HG03520 (cell line): ENCODE measurements around the gene SUN5.

Experiments
- ATAC-seq: cut with Tn5 transposase; IDR thresholded peaks from one replicate; pipeline ENCODE4 v1.9.1; 2021; ENCODE audit warnings: mild to moderate bottlenecking, moderate library complexity; ENCODE audit not compliant: unreplicated experiment

SUN5 gene

DNA sequence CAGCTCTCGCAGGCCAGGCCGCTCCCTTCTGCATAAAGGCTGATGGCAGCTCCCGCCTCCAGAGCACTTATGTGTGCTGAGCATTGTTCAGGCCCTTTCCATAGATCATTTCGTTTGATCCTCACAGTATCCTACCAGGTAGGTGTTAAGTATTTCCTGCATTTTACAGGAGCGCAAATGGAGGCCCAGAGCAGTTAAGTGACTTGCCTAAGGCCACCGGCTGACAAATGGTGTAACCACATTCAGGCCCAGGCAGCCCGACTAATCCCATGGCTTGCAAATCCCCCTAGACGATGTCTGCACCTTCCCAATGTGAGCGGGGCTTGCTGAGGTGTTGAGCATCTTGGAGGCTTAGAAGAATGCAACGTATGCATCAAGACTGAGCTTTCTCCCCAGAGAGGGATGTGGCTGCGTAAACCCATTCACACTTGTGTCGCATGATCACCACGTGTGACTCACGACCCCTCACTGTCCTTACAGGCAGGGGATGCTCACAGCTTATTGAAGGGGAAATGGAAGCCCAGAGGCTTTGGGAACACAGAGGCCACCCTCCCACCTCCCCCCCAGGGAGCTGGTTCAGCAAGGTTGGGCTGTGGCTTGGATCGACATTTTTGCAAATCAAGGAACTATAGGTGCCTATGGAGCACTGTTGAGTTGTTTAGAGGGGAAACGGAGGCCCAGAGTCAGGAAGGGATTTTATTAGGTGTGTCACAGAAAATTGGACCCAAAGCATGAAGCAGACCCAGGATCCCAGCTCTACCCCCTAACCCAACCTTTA is 10.3 kb upstream of the SUN5 start:
- ATAC-seq = no peak

DNA sequence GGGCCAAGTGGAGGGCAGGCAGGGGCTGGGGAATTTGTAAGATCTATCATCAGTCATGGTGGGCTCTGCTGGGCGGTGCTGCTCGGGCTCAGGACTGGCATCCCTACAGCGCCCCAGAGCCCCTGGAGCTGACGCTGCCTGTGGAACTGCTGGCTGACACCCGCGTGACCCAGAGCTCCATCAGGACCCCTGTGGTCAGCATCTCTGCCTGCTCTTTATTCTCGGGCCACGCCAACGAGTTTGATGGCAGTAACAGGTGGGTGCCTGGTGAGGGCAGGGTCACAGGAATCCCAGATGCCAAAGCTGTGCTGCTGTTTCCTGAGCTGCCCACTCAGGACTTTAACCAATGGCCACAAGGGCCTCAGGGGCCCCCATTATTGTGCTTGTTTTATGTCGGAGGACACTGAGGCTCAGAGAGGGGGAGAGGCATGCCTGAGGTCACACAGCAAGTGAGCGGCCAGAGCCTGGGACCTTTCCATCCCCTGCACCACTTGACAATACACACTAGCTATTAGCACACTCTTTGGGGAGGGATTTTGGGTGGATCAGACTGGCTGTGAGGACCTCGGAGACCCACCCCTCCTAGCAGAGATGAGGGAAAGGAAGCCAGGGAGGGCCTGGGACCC is 9.6 kb upstream of the SUN5 start:
- ATAC-seq = no peak

GRCh38 chr20:33012327-33013189 is 8.3 kb upstream of the SUN5 start:
- no peak for ATAC-seq

DNA sequence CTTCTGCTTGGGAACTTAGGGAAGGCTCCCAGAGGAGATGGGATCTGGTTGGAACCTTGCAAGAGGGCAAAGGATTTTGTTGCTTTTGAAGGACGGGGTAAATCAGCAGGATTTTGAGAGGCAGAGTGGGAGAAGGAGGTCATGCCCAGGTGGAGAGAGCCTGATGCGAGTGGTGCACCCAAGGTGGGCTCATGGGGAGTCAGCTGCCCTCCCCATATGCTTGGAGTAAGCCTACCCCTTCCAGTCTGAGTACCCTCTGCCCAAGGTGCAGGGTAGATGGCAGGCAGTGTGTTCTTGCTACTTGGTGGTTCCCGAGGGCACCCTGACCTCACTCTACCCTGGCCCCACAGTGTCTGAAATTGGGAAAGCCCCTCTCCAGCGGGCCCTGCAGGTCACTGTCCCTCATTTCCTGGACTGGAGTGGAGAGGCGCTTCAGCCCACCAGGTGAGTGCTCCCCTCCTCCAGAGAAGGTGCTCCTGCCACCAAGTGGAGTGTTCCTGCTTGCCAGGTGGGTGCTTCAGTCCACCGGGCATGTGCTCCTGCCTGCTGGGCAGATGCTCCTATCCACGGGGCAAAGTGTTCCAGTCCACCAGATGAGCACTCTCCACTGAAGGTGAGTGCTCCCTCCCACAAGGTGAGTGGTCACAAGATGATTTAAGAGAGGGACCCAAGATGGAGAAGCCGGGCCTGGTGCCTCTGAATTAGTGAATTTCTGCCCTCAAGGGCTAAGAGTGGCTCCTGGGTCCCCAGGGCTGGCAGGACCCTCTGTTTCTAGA is 6.6 kb upstream of the SUN5 start:
- ATAC-seq = no peak

- ATAC-seq = no peak
Measured at GRCh38 chr20:33010133-33010504, 5.9 kb upstream of the SUN5 start.

GRCh38 chr20:33009214-33010132 is 5.2 kb upstream of the SUN5 start:
- no peak for ATAC-seq

GRCh38 chr20:33008336-33009213 is 4.3 kb upstream of the SUN5 start:
- ATAC-seq = no peak

DNA sequence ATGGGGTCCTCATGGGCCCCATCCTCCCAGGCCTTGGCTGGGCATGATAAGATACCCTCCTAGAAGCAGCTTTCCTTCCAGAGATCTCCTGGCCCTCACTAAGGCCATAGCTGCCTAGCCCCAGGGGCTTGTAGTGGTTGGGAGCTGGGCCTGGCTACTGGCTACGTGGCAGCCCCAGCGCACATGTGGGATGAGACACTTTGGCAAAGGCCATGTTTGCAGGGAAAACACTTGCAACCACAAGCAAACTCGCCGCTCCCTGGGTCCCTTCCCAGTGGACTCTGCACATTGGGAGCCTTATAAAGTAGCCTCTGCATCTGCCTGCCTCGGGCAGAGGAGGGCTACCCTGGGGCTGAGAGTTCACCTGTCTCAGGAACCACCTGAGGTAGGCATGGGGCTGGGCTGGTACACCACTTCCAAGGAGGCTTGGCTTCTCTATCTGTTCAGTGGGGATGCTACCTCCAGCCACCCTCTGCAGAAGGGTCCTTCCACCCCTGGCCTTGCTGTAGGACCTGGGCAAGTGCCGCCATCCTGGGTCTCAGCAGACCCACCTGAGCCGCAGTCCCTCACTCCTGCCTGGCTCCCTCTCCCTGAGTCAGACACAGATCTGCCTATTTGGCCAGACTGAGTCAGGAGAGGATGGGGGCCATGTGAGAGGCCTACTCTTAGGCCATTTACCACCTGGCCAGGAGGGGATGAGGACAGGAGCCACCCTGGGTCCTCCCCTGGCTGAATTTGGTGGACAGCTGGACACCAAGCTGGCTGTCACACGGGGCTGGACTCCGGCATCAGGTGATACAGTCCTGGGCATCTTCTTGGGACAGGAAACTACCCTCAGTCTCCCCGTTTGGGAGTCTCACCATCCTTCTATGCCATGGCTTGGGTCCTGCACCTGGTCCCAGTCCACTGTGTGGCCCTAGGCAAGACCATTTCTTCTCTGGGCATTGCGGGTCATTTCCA is 3.4 kb upstream of the SUN5 start, which contains the start of gene BPIFB2:
Gene BPIFB2, plus strand, starts transcription at position 329 of the 960 bp plus-strand sequence. CDS start 871 bp downstream, outside the sequence.
- ATAC-seq = no peak

GRCh38 chr20:33006776-33007375 is 2.6 kb upstream of the SUN5 start:
- ATAC-seq = no peak

- ATAC-seq = no peak
Measured at GRCh38 chr20:33005908-33006775, 1.9 kb upstream of the SUN5 start.

DNA sequence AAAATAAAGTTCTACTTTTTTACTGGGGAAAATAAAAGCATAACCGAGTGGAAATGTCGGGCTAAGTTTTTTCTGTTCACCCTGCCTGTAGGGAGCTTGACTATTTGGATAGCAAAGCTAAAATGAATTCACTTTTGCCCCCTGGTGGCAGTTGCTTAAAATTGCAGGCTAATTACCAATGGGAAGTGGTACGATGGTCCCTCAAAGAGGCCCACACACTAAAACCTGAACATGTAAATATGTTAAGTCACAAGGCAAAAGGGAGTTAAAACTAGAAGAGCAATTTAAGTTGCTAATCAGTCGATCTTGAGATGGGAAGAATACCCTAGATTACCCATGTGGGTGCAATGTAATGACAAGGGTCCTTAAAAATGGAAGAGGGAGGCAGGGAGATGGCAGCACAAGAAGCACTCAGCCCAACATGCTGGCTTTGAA is 916 bp upstream of the SUN5 start:
- no peak for ATAC-seq

DNA sequence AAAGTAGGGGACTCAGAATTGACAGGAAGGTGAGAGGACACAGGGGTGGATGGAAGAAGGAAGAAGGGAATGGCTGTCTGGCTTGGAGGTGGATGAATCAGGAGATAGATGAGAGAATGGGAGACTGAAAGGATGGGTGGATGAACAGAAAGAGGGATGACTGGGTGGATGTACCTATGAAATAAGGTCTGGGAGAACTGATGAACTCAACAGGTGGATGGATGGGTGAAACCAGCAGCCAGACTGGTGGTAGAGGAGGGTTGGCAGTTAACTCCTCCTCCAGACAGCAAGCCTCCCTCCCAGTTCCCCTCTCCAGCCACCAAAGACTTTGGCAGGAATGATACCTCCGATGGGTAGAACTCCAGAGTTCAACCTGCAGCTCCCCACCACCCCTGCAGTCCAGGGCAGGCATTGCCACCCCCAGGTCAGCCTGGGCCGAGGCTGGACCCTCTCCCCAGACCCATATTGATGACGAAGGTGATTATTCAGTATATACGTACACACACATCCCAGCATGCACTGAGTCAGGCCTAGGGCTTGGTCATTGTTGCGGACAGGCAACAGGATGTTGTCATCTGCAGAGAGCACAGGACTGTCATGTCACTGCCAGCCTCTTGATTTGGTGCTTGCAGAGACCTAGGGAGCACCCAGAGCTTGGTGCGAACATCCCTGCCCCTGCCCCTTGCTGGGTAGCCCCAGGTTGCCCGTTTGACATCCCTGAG is 2.0 kb downstream of the SUN5 start:
- ATAC-seq = no peak

DNA sequence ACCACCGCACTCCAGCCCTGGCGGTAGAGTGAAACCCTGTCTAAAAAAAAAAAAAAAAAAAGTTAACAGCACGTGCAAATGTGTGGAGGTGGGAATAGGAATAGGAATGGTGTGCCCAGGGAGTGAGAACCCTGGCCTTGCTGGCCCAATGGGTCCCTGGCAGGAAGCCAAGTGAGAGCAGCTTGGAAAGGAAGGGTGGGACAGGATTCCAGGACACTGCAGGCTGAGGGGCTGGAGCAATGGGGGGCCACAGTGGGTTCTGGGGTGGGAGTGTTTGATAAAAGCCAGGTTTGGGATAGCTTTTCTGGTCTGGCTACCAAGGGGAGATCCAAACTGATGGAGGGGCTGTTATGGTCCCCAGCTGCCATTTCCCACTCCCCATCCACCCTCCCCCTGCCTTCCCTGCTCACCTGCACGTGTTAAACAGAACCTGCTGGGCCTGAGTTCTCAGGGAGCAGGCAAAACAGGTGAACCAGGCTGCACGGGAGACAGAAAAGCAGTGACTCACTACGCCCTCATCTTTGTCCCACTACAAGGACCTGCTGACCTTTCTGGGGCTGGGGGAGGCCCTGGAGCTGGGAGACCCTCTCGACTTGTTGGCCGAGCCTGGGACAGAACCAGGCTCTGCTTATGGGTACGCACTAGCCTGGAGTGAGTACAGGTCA is 3.3 kb downstream of the SUN5 start:
- ATAC-seq = no peak

- ATAC-seq = no peak
Measured at GRCh38 chr20:32999603-33000250, 4.5 kb downstream of the SUN5 start.

DNA sequence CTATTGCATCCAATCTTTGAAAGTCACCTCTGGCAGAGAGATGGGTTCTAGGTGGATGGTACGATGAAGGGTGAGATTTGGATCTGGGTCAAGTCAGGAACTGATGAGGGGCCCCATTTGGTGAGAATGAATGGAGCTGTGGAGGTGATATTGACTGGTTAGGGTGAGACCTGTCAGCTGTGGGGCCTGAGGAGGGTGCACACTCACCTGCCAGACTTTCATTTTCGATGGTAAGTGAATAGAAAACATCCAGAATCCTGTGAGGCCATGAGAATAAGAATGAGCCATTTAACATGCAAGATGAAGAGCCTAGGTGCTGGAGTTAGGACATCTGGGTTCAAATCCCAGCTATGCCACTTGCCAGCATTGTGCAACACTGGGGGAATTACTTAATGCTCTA is 6.8 kb downstream of the SUN5 start:
- no peak for ATAC-seq
